Lung (tissue), 12 donors: ENCODE measurements around the gene RABGEF1. TPM values are rescaled to one million over a fixed set of nuclear protein-coding genes. Genes with fewer than 3 reads are reported as not detected.
A peak's percentile ranks its signal among the peaks of the same experiment; 100 is the strongest.

Experiments
- ATAC-seq: fragments of 200-7000 bp; cut with Tn5 transposase; one replicate; pipeline ENCODE4 v1.9.1; 2020; ENCODE audit warnings: moderate number of reproducible peaks; ENCODE audit not compliant: insufficient read depth, low FRiP score
- DNase-seq, 3 donors: peaks; one replicate each; pipeline ENCODE4 v3.0.0-alpha.2; 2013 to 2017
- H3K27ac ChIP-seq, 2 donors: one replicate each; pipeline ENCODE4 v1.5.1; 2013; ENCODE audit warnings: mild to moderate bottlenecking in 2 of 2, moderate library complexity in 2 of 2, control low read depth in 1 of 2, inconsistent platforms in 1 of 2, low read depth in 1 of 2, low read length in 1 of 2
- H3K27me3 ChIP-seq, 3 donors: one replicate each; pipeline ENCODE4 v1.5.1; 2013; ENCODE audit warnings: low read length in 2 of 3; ENCODE audit not compliant: control insufficient read depth in 3 of 3, insufficient read depth in 3 of 3
- H3K36me3 ChIP-seq, 4 donors: one replicate each; pipeline ENCODE4 v1.5.1; 2013; ENCODE audit warnings: low read length in 4 of 4, mild to moderate bottlenecking in 1 of 4, moderate library complexity in 1 of 4; ENCODE audit not compliant: control insufficient read depth in 4 of 4, insufficient read depth in 4 of 4
- H3K4me1 ChIP-seq, 5 donors: one replicate each; pipeline ENCODE4 v1.5.1; 2013; ENCODE audit warnings: low read length in 5 of 5, mild to moderate bottlenecking in 2 of 5, moderate library complexity in 1 of 5; ENCODE audit not compliant: control insufficient read depth in 5 of 5, insufficient read depth in 5 of 5
- H3K4me3 ChIP-seq: one replicate; pipeline ENCODE4 v1.5.1; 2013; ENCODE audit warnings: mild to moderate bottlenecking, control low read depth, moderate library complexity
- H3K9ac ChIP-seq, 2 donors: one replicate each; pipeline ENCODE4 v1.5.1; 2013; ENCODE audit warnings: low read length in 2 of 2, control low read depth in 1 of 2; ENCODE audit not compliant: insufficient read depth in 1 of 2
- H3K9me3 ChIP-seq, 4 donors: one replicate each; pipeline ENCODE4 v1.5.1; 2013; ENCODE audit warnings: low read length in 3 of 4, mild to moderate bottlenecking in 1 of 4, moderate library complexity in 1 of 4; ENCODE audit not compliant: control insufficient read depth in 4 of 4, insufficient read depth in 3 of 4
- CTCF ChIP-seq: IDR thresholded peaks from 2 replicates; pipeline ENCODE4 v1.5.1; 2012; ENCODE audit warnings: mild to moderate bottlenecking; ENCODE audit errors: control extremely low read depth, extremely low read depth
- WGBS, 2 donors: extraction: QIAGEN DNeasy Blood & Tissue Kit; methylation state at CpG; one replicate each; pipeline ENCODE4 v1.1.7; 2013; 5-methylcytosine and 5-hydroxymethylcytosine counted together
- polyA plus RNA-seq, 2 donors: library from polyadenylated mRNA; stranded (reverse); fragments of 200-250 nt; gene quantifications; one replicate each; pipeline ENCODE4 v1.2.1, GENCODE V29; 2013
- total RNA-seq, 2 donors: library from RNA; depleted of rRNA in 1 of 2; stranded (reverse); fragments of >200 nt in 1 of 2; gene quantifications; one replicate each; pipeline ENCODE4 v1.2.1, GENCODE V29; 2014 to 2021
- donor health status: control.
- donor health status: control.
- donor health status: Bipolar disorder and iron deficiency.
- donor health status: healthy.
- donor health status: DM: yes; HTN: yes; CAD: no.

The RABGEF1 gene
- total and polyA plus RNA-seq, 4 donors: 9.3 to 27.3 (median 18.9) TPM

DNA sequence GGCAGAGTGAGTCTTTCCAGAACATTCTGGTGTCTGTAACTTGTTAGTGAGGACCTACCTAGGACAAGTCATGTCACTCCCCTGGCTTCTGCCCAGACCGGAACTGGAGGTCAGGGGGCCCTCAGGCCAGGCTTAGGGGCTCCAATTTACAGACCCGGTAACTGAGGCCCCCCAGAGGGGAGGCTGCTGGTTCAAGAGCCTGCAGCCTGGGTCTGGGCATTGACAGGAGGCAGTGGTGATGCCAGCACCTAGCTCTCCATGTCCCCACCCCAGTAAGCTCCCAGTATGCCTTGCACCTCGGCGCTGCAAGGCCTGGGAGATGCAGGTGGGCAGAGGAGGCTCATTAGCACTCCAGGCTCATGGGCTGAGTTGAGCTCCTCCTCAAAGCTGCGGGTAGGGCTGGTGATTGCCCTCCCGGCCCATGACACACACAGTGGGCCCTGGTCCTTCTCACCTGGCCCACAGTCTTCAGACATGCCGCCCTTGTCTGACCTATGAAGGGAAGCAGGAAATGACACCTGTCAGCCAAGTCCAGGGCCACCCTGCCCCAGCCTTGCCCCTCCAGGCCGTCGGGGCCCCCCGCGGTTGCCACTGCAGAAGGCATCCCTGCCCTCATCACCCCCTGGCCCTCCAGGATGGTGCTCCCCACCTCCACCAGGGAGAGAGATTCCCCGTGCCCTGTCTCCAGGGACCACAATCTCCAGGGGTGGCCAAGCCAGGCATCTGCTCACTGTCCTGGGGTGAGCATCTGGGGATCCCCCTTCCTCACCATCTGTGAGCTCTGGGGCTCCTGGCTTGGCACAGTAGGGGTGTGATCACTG, 92.2 kb downstream of the RABGEF1 start:
- ATAC-seq: no peak
- WGBS, 2 donors: 86 to 91% methylated on average over 12 of the region's 12 CpGs
- H3K27ac ChIP-seq: no peak overlapping the region
- no peak for DNase-seq
- H3K36me3 ChIP-seq: no peaks in the 10 kb centered on the region
- H3K4me3 ChIP-seq: no peak overlapping the region
- no peak for TF ChIP-seq CTCF
- H3K27me3 ChIP-seq: no peaks in the 10 kb centered on the region
- H3K9me3 ChIP-seq: peaks cover 0 to 4% (median 0%) of the 10 kb centered on the region in 4 donors
- no peaks in the 10 kb centered on the region for H3K4me1 ChIP-seq
- H3K9ac ChIP-seq: no peak overlapping the region

DNA sequence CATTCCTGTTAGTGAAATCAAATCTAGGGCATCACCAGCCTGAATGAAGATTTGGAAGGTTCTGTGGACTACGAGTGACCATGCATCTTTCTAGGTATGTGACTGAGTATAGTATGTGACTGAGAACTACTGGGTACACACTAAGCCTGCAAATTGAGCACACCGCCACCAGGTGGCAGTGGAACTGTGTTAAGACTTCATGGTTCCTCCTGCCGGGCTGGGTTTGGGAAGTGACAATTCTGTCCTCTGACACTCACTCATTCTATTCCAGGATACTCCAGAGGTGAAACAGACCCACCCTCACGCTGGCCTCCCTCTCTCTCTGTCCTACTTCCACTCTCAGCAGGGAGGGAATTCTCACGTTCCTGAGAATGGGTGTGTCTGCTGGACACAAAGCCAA, 96.5 kb downstream of the RABGEF1 start:
- H3K27me3 ChIP-seq: no peaks in the 10 kb centered on the region
- WGBS, 2 donors: 42 to 55% methylated on average over 5 of the region's 5 CpGs
- H3K4me1 ChIP-seq: no peaks in the 10 kb centered on the region
- DNase-seq: peak in 1 of 3 donors; percentile 3
- peaks cover 0 to 4% (median 0%) of the 10 kb centered on the region in 4 donors for H3K9me3 ChIP-seq
- TF ChIP-seq CTCF: no peak
- H3K36me3 ChIP-seq: no peaks in the 10 kb centered on the region
- no peak overlapping the region for H3K27ac ChIP-seq
- no peak overlapping the region for H3K9ac ChIP-seq
- ATAC-seq: no peak
- no peak overlapping the region for H3K4me3 ChIP-seq

GRCh38 chr7:66837661-66838060, 97.1 kb downstream of the RABGEF1 start:
- WGBS, 2 donors: 91 to 96% methylated on average over 9 of the region's 9 CpGs
- ATAC-seq: no peak
- Histone ChIP-seq H3K36me3 (no peaks in the 10 kb centered on the region), H3K27me3 (no peaks in the 10 kb centered on the region), H3K9me3 (peaks cover 0 to 4% (median 0%) of the 10 kb centered on the region in 4 donors), H3K27ac (no peak overlapping the region), H3K9ac (no peak overlapping the region), H3K4me1 (no peaks in the 10 kb centered on the region), H3K4me3 (no peak overlapping the region)
- no peak for TF ChIP-seq CTCF
- no peak for DNase-seq

- no peaks in the 10 kb centered on the region for H3K27me3 ChIP-seq
- H3K4me3 ChIP-seq: no peak overlapping the region
- H3K9ac ChIP-seq: no peak overlapping the region
- peaks cover 0 to 4% (median 0%) of the 10 kb centered on the region in 4 donors for H3K9me3 ChIP-seq
- no peaks in the 10 kb centered on the region for H3K36me3 ChIP-seq
- H3K27ac ChIP-seq: no peak overlapping the region
- no peak for TF ChIP-seq CTCF
- WGBS, 2 donors: 84 to 91% methylated on average over 8 of the region's 8 CpGs
- DNase-seq: no peak
- no peaks in the 10 kb centered on the region for H3K4me1 ChIP-seq
- ATAC-seq: no peak
Observed at GRCh38 chr7:66839814-66840213, 99.3 kb downstream of the RABGEF1 start.
